ENCODE measurements around the gene RERE. TPM values are rescaled to one million over a fixed set of nuclear protein-coding genes. Genes with fewer than 3 reads are reported as not detected.

RERE gene
- total RNA-seq, 2 donors from 2014 or later = 95.0 to 102 TPM

GRCh38 chr1:8552820-8553397 is 264.5 kb downstream of the RERE start:
- no peak for ATAC-seq
- intact Hi-C loops (cut with DNase I, micrococcal nuclease) = no loop called here
- DNase-seq = no peak

- DNase-seq = no peak
- ATAC-seq = peak; percentile 74
- intact Hi-C loops (cut with DNase I, micrococcal nuclease) = no loop called here
These were observed 265.6 kb downstream of the RERE start for GRCh38 chr1:8551613-8552489.

GRCh38 chr1:8551057-8551456 is 266.4 kb downstream of the RERE start:
- no peak for DNase-seq
- intact Hi-C loops (cut with DNase I, micrococcal nuclease) = no loop called here
- ATAC-seq = no peak

GRCh38 chr1:8547791-8548190 is 269.6 kb downstream of the RERE start:
- intact Hi-C loops (cut with DNase I, micrococcal nuclease) = no loop called here
- ATAC-seq = peak; percentile 65
- DNase-seq = no peak

GRCh38 chr1:8545078-8545477 is 272.4 kb downstream of the RERE start:
- intact Hi-C loops (cut with DNase I, micrococcal nuclease) = no loop called here
- no peak for ATAC-seq
- DNase-seq = no peak

- intact Hi-C loops (cut with DNase I, micrococcal nuclease) = no loop called here
These were observed 272.8 kb downstream of the RERE start for GRCh38 chr1:8544644-8545043.

GRCh38 chr1:8543965-8544364 is 273.5 kb downstream of the RERE start:
- intact Hi-C loops (cut with DNase I, micrococcal nuclease) = no loop called here
- no peak for ATAC-seq
- no peak for DNase-seq

More at GRCh38 chr1:8544644-8545043, 272.8 kb downstream of the RERE start:
- DNase-seq (no peak), ATAC-seq (no peak)

- ATAC-seq (no peak), DNase-seq (no peak)
- intact Hi-C loops (cut with DNase I, micrococcal nuclease) = no loop called here
These were observed 275.4 kb downstream of the RERE start for GRCh38 chr1:8541961-8542521.

GRCh38 chr1:8540971-8541370 is 276.5 kb downstream of the RERE start:
- ATAC-seq (no peak), DNase-seq (no peak)
- intact Hi-C loops (cut with DNase I, micrococcal nuclease) = no loop called here

GRCh38 chr1:8540261-8540941 is 277.0 kb downstream of the RERE start:
- no peak for DNase-seq
- no peak for ATAC-seq
- intact Hi-C loops (cut with DNase I, micrococcal nuclease) = no loop called here

GRCh38 chr1:8539683-8540082 is 277.8 kb downstream of the RERE start:
- DNase-seq = no peak
- intact Hi-C loops (cut with DNase I, micrococcal nuclease) = no loop called here
- no peak for ATAC-seq

- no peak for ATAC-seq
- intact Hi-C loops (cut with DNase I, micrococcal nuclease) = no loop called here
These were observed 278.9 kb downstream of the RERE start for GRCh38 chr1:8538502-8538901.

GRCh38 chr1:8537991-8538390 is 279.4 kb downstream of the RERE start:
- intact Hi-C loops (cut with DNase I, micrococcal nuclease) = no loop called here
- ATAC-seq (peak; percentile 14), DNase-seq (no peak)

More at GRCh38 chr1:8538502-8538901, 278.9 kb downstream of the RERE start:
- no peak for DNase-seq

GRCh38 chr1:8536515-8536914 is 280.9 kb downstream of the RERE start:
- ATAC-seq (no peak), DNase-seq (no peak)
- intact Hi-C loops (cut with DNase I, micrococcal nuclease) = no loop called here

- DNase-seq (no peak), ATAC-seq (no peak)
- intact Hi-C loops (cut with DNase I, micrococcal nuclease) = no loop called here
These were observed 283.5 kb downstream of the RERE start for GRCh38 chr1:8533907-8534306.

- ATAC-seq = peak; percentile 49
- intact Hi-C loops (cut with DNase I, micrococcal nuclease) = no loop called here
These were observed 284.3 kb downstream of the RERE start for GRCh38 chr1:8533124-8533523.

GRCh38 chr1:8529901-8530300 is 287.5 kb downstream of the RERE start:
- DNase-seq (no peak), ATAC-seq (no peak)
- intact Hi-C loops (cut with DNase I, micrococcal nuclease) = no loop called here

More at GRCh38 chr1:8533124-8533523, 284.3 kb downstream of the RERE start:
- DNase-seq = no peak

GRCh38 chr1:8527941-8528340 is 289.5 kb downstream of the RERE start:
- DNase-seq (no peak), ATAC-seq (no peak)
- intact Hi-C loops (cut with DNase I, micrococcal nuclease) = no loop called here

- ATAC-seq = peak; percentile 96
- peak; percentile 80 to 88 for DNase-seq
- intact Hi-C loops (cut with DNase I, micrococcal nuclease) = no loop called here
These were observed 291.7 kb downstream of the RERE start for GRCh38 chr1:8525558-8526275.
